HG02610 (cell line): ENCODE measurements around the gene ZNF701.
"Not testable (repeated sequence)": the region's sequence is repeated elsewhere in the genome, so short reads cannot be mapped to it uniquely, and the experiment has no call there.

Source experiments
- ATAC-seq: cut with Tn5 transposase; IDR thresholded peaks from one replicate; pipeline ENCODE4 v1.9.1; 2021; ENCODE audit warnings: mild to moderate bottlenecking, moderate library complexity; ENCODE audit not compliant: unreplicated experiment

The ZNF701 gene

DNA sequence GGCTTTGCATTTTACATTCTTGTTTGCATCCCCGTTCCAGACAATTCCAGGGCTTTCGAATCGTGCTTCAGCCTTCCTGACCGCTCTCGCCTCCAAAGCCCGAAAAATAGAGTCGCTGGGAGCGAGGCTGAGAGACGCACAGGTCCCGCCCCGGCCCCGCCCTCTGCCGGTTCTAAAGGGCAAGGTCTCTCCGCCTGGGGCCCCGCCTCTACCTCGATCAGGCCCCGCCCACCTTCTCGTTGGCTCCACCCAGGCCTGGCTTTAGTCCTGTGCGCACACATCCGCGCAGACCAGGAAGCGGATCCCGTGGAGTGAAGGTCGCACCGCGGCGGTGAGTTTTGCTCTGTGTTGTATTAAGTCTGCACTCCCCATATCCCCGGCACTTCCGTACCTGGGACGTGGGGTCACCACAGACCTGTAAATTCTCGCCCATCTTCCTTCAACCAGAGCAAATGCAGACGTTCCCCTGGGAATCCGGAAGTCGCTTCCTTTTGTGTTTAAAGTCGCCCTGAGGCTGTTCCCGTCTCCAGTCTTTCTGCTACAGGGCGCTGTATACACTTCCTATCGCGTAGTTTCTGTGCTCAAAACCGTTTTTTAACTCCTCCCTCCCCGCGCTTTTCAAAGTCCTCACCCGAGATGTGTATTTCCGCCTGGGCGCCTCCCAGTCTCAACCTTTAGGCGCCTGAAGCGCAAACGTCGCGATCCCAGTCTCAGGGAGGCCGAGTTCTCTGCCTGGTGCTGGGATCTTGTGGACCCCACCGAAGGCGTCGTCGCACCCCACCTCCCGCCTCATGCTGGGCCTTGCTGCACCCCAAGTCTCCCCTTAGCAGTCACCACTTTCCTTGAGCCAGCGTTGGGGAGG lies at the start of gene ZNF701:
TSS of gene ZNF701 (plus strand) at position 288 of the 862 bp plus-strand sequence. CDS start 3,861 bp downstream, outside the sequence.
- peak; percentile 94 for ATAC-seq

DNA sequence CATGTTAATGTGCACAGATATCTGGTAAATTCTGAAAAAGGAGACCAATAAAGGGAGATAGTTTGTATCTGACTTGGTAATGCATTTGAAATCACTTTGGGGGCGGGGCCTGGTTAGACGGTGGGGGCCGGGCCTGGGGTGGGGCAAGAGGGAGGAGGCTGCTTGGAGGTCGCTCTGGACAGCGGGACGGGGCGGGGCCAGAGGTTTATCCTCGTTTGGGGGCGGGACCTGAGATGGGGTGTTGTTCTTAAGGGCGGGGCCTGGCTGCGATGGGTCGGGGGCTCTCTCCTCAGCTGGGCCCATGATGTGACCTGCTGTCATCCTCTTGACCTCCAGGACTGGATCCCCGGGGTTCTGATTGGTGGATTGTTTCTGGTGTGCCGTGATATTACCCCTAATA lies 47.5 kb upstream of the ZNF701 start:
- ATAC-seq: no peak

- no peak for ATAC-seq
These were observed 46.0 kb upstream of the ZNF701 start for GRCh38 chr19:52524086-52524485.

DNA sequence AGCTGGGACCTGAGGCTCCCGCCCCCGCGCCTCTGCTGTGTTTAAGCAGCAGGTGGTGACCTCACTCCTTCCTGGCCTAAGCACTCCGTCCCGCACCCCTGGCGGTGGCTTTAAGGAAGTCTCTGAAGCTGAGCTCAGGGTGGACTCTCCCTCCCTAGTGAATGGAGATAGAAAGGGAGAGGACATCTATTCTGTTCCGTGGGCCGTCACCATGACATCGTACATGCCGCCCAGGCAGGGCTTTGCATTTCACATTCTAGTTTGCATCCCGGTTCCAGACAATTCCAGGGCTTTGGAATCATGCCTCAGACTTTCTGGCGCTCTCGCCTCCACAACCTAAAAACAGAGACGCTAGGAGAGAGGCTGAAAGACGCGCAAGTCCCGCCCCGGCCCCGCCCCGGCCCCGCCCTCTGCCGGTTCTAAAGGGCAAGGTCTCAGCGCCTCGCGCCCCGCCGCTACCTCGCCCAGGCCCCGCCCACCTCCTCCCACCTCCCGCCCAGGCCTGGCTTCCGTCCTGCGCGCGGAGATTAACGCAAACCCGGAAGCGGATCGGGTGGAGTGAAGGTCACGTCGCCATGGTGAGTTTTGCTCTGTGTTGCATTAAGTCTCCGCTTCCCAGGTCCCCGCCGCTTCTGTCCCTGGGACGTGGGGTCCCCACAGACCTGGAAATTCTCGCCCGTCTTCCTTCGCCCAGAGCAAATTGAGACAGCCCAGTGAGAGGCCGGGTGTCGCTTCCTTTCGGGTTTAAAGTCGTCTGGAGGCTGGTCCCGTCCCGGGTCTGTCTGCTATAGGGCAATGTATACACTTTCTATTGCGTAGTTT lies 42.7 kb upstream of the ZNF701 start, which contains the start of gene ZNF808:
TSS of gene ZNF808 (plus strand) at position 535 of the 822 bp plus-strand sequence. CDS start 15,617 bp downstream, outside the sequence.
- ATAC-seq: peak; percentile 81

DNA sequence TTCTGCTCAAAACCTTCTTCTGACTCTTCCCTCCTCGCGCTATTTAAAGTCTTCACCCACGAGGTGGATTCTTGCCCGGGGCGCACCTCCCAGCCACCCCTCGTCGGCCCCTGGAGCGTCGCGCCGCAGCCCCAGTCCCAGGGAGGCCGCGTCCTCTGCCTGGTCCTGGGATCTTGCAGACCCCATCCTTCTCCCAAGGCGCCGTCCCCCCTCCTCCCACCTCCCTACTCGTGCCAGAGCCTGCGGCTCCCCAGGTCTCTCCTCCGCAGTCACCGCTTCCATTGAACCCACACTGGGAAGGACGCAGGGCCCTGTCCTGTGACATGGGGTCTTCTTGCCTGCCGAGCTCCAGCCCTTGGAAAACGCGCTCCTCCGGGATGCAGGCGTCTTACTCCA lies 42.1 kb upstream of the ZNF701 start:
- peak; percentile 19 for ATAC-seq

- no peak for ATAC-seq
These were observed 37.6 kb upstream of the ZNF701 start for GRCh38 chr19:52532480-52532879.

DNA sequence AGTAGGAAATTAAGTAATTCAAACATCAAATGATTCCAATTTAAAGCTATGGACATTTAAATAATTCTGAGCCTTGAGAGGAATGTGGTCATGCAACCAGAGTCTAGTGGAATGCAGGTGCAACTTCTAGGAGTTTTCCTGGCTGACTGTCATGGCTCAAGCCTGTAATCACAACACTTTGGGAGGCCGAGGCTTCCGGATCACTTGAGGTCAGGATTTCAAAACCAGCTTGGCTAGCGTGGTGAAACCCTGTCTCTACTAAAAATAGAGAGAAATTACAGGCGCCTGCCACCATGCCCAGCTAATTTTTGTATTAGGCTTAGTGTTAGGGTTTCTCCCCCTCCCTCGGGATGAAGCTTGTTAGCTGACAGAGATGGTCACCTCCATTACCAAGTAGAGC lies 36.2 kb upstream of the ZNF701 start:
- no peak for ATAC-seq

- not testable (repeated sequence) for ATAC-seq
These were observed 34.7 kb upstream of the ZNF701 start for GRCh38 chr19:52535385-52535770.

- peak; percentile 78 for ATAC-seq
These were observed 34.2 kb upstream of the ZNF701 start for GRCh38 chr19:52535771-52536447.

DNA sequence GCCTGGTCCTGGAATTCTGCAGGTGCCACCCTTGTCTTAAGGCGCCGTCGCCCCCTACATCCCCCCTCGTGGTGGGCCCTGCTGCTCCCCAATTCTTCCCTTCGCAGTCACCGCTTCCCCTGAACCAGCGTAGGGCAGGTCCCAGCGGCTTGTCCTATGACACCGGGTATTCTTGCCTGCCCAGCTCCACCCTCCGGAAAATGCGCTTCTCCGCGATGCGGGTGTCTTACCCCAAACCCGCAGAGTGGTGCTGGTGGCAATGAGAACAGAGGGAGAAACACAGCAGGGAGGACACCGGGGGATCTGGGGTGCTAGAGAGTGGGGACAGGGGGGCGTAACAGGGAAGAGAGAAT lies 33.7 kb upstream of the ZNF701 start:
- ATAC-seq: peak; percentile 18

DNA sequence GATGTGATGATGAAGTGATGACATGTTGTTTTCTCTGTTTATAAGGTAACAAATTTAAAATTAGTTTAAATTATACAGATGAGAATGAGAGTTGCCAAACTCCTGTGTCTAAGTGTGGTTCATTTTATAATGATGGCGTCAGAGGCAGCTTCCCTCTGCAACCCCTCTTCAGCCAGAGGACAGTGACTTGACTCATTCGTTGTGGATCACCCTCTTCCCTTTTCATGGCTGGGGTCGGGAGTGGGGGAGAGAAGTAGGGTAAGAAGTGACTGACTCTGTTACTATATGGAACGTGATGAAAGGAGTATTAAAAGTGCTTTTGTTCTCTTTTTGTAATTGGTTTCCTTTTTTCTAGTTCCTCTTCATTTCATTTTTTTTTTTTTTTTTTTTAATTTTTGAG lies 31.3 kb upstream of the ZNF701 start:
- not testable (repeated sequence) for ATAC-seq

- not testable (repeated sequence) for ATAC-seq
These were observed 28.9 kb upstream of the ZNF701 start for GRCh38 chr19:52541176-52541575.

GRCh38 chr19:52541608-52542007 lies 28.5 kb upstream of the ZNF701 start:
- no peak for ATAC-seq

DNA sequence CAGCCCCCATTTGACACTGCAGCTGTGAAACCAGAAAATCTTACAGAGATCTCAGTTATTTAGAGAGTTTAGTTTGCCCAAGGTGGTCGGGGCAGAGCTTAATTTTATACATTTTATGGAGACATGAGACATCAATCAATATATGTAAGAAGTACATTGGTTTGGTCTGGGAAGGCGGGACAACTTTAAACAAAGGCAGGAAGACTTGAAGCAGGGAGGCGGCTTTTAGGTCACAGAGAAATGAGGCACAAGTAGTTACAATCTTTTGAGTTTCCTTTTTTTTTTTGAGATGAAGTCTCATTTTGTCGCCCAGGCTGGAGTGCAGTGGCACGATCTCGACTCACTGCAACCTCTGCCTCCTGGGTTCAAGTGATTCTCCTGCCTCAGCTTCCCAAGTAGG lies 27.5 kb upstream of the ZNF701 start:
- not testable (repeated sequence) for ATAC-seq

- ATAC-seq: no peak
These were observed 27.0 kb upstream of the ZNF701 start for GRCh38 chr19:52542984-52543664.

DNA sequence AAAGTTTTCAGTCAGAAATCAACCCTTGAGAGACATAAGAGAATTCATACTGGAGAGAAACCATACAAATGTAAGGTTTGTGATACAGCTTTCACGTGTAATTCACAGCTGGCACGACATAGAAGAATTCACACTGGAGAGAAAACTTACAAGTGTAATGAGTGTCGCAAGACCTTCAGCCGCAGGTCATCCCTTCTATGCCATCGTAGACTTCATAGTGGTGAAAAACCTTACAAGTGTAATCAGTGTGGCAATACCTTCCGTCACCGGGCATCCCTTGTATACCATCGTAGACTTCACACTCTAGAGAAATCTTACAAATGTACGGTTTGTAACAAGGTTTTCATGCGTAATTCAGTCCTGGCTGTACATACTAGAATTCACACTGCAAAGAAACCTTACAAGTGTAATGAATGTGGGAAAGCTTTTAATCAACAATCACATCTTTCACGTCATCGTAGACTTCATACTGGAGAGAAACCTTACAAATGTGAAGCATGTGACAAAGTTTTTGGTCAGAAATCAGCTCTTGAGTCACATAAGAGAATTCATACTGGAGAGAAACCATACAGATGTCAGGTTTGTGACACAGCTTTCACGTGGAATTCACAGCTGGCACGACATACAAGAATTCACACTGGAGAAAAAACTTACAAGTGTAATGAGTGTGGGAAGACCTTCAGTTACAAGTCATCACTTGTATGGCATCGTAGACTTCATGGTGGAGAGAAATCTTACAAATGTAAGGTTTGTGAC lies 15.7 kb upstream of the ZNF701 start:
- no peak for ATAC-seq

DNA sequence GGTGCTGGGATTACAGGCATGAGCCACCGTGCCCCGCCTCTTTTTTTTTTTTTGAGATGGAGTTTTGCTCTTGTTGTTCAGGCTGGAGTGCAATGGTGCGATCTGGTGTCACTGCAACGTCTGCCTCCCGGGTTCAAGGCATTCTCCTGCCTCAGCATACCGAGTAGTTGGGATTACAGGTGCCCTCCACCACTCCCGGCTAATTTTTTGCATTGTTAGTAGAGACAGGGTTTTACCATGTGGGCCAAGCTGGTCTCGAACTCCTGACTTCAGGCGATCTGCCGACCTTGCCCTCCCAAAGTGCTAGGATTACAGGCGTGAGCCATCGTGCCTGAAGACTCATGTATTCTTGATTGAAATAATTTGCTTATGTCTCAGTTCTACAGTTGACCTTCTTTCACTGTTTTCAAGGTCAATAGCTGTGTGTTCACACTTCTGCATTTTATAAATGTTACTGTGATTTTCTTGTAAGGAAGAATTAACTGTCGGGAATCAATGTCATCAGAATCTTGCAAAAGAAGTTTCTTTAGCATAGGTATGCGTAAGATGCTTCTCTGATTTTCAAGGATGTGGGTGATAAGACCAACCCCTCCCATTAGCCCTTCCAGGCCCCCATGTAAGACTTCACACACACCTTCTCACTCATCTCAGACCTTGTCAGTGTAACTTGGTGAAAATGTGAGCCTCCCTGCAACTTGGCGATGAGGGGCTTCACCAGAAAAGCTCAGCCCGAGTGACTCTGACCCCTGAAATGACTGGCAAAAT lies 12.7 kb upstream of the ZNF701 start:
- ATAC-seq: no peak

DNA sequence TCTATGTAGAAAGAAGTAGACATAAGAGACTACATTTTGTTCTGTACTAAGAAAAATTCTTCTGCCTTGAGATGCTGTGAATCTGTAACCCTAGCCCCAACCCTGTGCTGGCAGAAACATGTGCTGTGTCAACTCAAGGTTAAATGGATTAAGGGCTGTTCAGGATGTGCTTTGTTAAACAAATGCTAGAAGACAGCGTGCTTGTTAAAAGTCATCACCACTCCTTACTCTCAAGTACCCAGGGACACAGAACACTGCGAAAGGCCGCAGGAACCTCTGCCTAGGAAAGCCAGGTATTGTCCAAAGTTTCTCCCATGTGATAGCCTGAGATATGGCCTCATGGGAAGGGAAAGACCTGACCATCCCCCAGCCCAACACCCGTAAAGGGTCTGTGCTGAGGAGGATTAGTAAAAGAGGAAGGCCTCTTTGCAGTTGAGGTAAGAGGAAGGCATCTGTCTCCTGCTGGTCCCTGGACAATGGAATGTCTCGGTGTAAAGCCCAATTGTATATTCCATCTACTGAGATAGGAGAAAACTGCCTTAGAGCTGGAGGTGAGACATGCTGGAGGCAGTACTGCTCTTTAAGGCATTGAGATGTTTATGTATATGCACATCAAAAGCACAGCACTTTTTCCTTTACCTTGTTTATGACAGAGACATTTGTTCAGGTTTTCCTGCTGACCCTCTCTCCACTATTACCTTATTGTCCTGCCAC lies 11.2 kb upstream of the ZNF701 start:
- not testable (repeated sequence) for ATAC-seq

GRCh38 chr19:52561611-52562010 lies 8.5 kb upstream of the ZNF701 start:
- ATAC-seq: not testable (repeated sequence)
